Mesendoderm (in vitro differentiated cells): ENCODE data around the gene KLHL3.

ENCODE experiments used
- DNase-seq: peaks from one replicate; pipeline ENCODE4 v3.0.0; 2013
- H2AK5ac ChIP-seq: 2 replicates; pipeline ENCODE4 v1.6.1; 2013; ENCODE audit warnings: low read length, inconsistent platforms
- H2BK120ac ChIP-seq: 2 replicates; pipeline ENCODE4 v1.6.1; 2013; ENCODE audit warnings: low read depth, mild to moderate bottlenecking, low read length, moderate library complexity, mixed read lengths
- H2BK15ac ChIP-seq: replicated peaks from 2 replicates; pipeline ENCODE4 v1.6.1; 2013; ENCODE audit warnings: low read depth, mild to moderate bottlenecking, moderate library complexity
- H2BK5ac ChIP-seq: 2 replicates; pipeline ENCODE4 v1.6.1; 2013; ENCODE audit warnings: low read length, inconsistent platforms
- H3K18ac ChIP-seq: 2 replicates; pipeline ENCODE4 v1.6.1; 2013; ENCODE audit warnings: mild to moderate bottlenecking, low read length, mixed read lengths
- H3K23ac ChIP-seq: one replicate; pipeline ENCODE4 v1.6.1; 2013; ENCODE audit warnings: low read length
- H3K27ac ChIP-seq: 2 replicates; pipeline ENCODE4 v1.5.1; 2013; ENCODE audit warnings: low read depth, mild to moderate bottlenecking, inconsistent platforms, low read length, moderate library complexity
- H3K27me3 ChIP-seq: 2 replicates; pipeline ENCODE4 v1.6.1; 2013; ENCODE audit warnings: low read length, control low read depth, mild to moderate bottlenecking, inconsistent platforms; ENCODE audit not compliant: insufficient read depth, poor library complexity
- H3K36me3 ChIP-seq: 2 replicates; pipeline ENCODE4 v1.6.1; 2013; ENCODE audit warnings: low read length, inconsistent platforms; ENCODE audit not compliant: control insufficient read depth, insufficient read depth
- H3K4ac ChIP-seq: one replicate; pipeline ENCODE4 v1.6.1; 2013; ENCODE audit warnings: low read depth, mild to moderate bottlenecking, low read length, moderate library complexity
- H3K4me1 ChIP-seq: 2 replicates; pipeline ENCODE4 v1.6.1; 2013; ENCODE audit warnings: low read depth, low read length, inconsistent platforms; ENCODE audit not compliant: control insufficient read depth
- H3K4me2 ChIP-seq: 2 replicates; pipeline ENCODE4 v1.6.1; 2013; ENCODE audit warnings: low read length
- H3K4me3 ChIP-seq: 2 replicates; pipeline ENCODE4 v1.5.1; 2013; ENCODE audit warnings: mild to moderate bottlenecking, low read length
- H3K56ac ChIP-seq: one replicate; pipeline ENCODE4 v1.6.1; 2013; ENCODE audit warnings: low read length
- H3K79me1 ChIP-seq: 2 replicates; pipeline ENCODE4 v1.6.1; 2013; ENCODE audit warnings: low read length, inconsistent platforms
- H3K79me2 ChIP-seq: 2 replicates; pipeline ENCODE4 v1.6.1; 2013; ENCODE audit warnings: mild to moderate bottlenecking, low read length; ENCODE audit not compliant: control insufficient read depth, insufficient read depth
- H3K9ac ChIP-seq: 2 replicates; pipeline ENCODE4 v1.6.1; 2013; ENCODE audit warnings: low read length, inconsistent platforms
- H4K5ac ChIP-seq: one replicate; pipeline ENCODE4 v1.6.1; 2013; ENCODE audit warnings: low read length
- H4K8ac ChIP-seq: one replicate; pipeline ENCODE4 v1.6.1; 2013; ENCODE audit warnings: low read depth, mild to moderate bottlenecking, control low read depth, low read length, moderate library complexity
- WGBS: extraction: QIAGEN DNeasy Blood & Tissue Kit; methylation state at CpG from one replicate; pipeline ENCODE4 v1.1.7; 2013; ENCODE audit warnings: low lambda C conversion rate, missing lambda C conversion rate; ENCODE audit not compliant: insufficient coverage; ENCODE audit errors: extremely low coverage; 5-methylcytosine and 5-hydroxymethylcytosine counted together

The KLHL3 gene

GRCh38 chr5:137737349-137738131 lies 1.7 kb upstream of the KLHL3 start:
- no peak overlapping the region for H2BK15ac ChIP-seq

GRCh38 chr5:137736496-137736895 lies 607 bp upstream of the KLHL3 start:
- H3K9ac ChIP-seq, result no peak overlapping the region
- H2BK15ac ChIP-seq, result no peak overlapping the region
- H3K27ac ChIP-seq, result no peak overlapping the region
- no peaks in the 10 kb centered on the region for H3K27me3 ChIP-seq
- H2BK120ac ChIP-seq, result no peak overlapping the region
- no peak overlapping the region for H2AK5ac ChIP-seq
- no peak overlapping the region for H4K8ac ChIP-seq
- no peak overlapping the region for H2BK5ac ChIP-seq
- no peak overlapping the region for H3K56ac ChIP-seq
- H3K4me2 ChIP-seq, result no peak overlapping the region
- no peaks in the 10 kb centered on the region for H3K79me2 ChIP-seq
- WGBS, result 100% methylated on average over 1 of the region's 1 CpG
- no peak overlapping the region for H3K23ac ChIP-seq
- H4K5ac ChIP-seq, result no peak overlapping the region
- H3K4me3 ChIP-seq, result no peak overlapping the region
- no peaks in the 10 kb centered on the region for H3K36me3 ChIP-seq
- H3K4me1 ChIP-seq, result peaks cover 8% of the 10 kb centered on the region
- H3K4ac ChIP-seq, result no peak overlapping the region
- no peak for DNase-seq
- no peaks in the 10 kb centered on the region for H3K79me1 ChIP-seq
- no peak overlapping the region for H3K18ac ChIP-seq

More at GRCh38 chr5:137737349-137738131, 1.7 kb upstream of the KLHL3 start:
- H3K56ac ChIP-seq, result no peak overlapping the region
- no peaks in the 10 kb centered on the region for H3K79me1 ChIP-seq
- WGBS, result no CpG with 5 or more reads among the region's 5 CpGs
- no peaks in the 10 kb centered on the region for H3K27me3 ChIP-seq
- H2AK5ac ChIP-seq, result no peak overlapping the region
- DNase-seq, result peak; percentile 66
- H3K79me2 ChIP-seq, result no peaks in the 10 kb centered on the region
- H3K9ac ChIP-seq, result no peak overlapping the region
- H2BK120ac ChIP-seq, result no peak overlapping the region
- no peaks in the 10 kb centered on the region for H3K36me3 ChIP-seq
- H3K4ac ChIP-seq, result no peak overlapping the region
- H3K4me3 ChIP-seq, result no peak overlapping the region
- H2BK5ac ChIP-seq, result no peak overlapping the region
- no peak overlapping the region for H3K4me2 ChIP-seq
- no peak overlapping the region for H4K5ac ChIP-seq
- H3K4me1 ChIP-seq, result peaks cover 8% of the 10 kb centered on the region
- H4K8ac ChIP-seq, result no peak overlapping the region
- H3K27ac ChIP-seq, result no peak overlapping the region
- no peak overlapping the region for H3K18ac ChIP-seq
- no peak overlapping the region for H3K23ac ChIP-seq

DNA sequence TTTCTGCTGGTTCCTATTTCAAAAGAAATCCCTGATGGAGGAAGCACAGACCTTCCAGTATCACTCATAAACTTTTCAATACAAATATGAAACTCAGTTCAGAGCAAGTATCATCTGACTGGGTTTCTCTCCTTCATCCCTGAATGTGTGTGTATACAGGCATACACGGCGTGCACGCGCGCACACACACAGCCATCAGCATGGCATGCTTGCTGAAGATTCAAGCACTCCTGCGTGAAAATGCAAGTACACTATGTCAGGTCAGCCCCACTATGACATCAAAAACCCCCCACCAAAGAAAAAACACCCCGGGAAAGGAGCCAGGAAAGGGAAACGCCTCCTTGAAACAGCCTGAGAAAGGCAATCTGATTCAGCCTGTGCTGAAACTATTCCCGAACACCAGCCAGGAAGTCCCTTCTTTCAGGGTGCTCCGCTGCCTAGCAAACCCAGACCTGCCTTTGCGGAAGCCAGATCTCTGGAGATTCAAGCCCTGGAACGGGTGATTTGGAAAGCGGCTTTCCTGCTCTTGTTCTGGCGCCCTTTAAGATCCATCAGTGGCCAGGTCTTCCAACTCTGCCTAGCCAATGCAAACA lies 831 bp downstream of the KLHL3 start:
- H3K79me2 ChIP-seq, result no peaks in the 10 kb centered on the region
- H3K18ac ChIP-seq, result no peak overlapping the region
- no peaks in the 10 kb centered on the region for H3K36me3 ChIP-seq
- no peak overlapping the region for H4K5ac ChIP-seq
- no peaks in the 10 kb centered on the region for H3K79me1 ChIP-seq
- peak overlapping the region; percentile 0 for H3K27ac ChIP-seq
- no peak overlapping the region for H2AK5ac ChIP-seq
- H3K27me3 ChIP-seq, result no peaks in the 10 kb centered on the region
- H2BK15ac ChIP-seq, result no peak overlapping the region
- no CpG with 5 or more reads among the region's 14 CpGs for WGBS
- H3K56ac ChIP-seq, result peak overlapping the region; percentile 67
- peak overlapping the region; percentile 0 for H2BK5ac ChIP-seq
- peak overlapping the region; percentile 56 for H3K9ac ChIP-seq
- DNase-seq, result peak; percentile 69
- peak overlapping the region; percentile 0 for H3K4me3 ChIP-seq
- H3K23ac ChIP-seq, result no peak overlapping the region
- H3K4me2 ChIP-seq, result peak overlapping the region; percentile 61
- no peak overlapping the region for H2BK120ac ChIP-seq
- H3K4me1 ChIP-seq, result peaks cover 8% of the 10 kb centered on the region
- no peak overlapping the region for H3K4ac ChIP-seq
- no peak overlapping the region for H4K8ac ChIP-seq

DNA sequence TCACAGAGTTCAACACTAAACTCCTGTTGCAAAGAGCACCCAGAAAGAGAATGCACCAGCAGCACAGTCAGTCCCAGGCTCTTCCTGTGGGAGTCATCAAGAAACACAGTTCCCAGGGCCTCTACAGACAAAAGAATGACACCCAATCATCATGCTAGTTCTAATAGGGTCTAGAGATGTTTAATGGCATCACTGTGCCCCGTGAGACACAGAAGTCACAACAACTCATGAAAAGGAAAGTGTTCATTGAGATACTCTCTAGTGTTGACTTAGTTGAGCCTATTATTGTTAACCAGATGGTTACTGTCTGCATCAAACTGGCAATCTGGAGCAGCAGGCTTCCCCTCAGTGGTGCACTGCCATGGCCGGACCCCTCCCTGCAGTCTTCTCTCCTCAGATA lies 1.6 kb downstream of the KLHL3 start:
- H3K4ac ChIP-seq, result no peak overlapping the region
- DNase-seq, result peak; percentile 12
- H3K36me3 ChIP-seq, result no peaks in the 10 kb centered on the region

GRCh38 chr5:137733922-137734321 lies 2.0 kb downstream of the KLHL3 start:
- no peak overlapping the region for H3K4me3 ChIP-seq

More for the DNA sequence above, 1.6 kb downstream of the KLHL3 start:
- Histone ChIP-seq H2AK5ac (no peak overlapping the region), H2BK5ac (no peak overlapping the region), H3K18ac (no peak overlapping the region), H3K79me2 (no peaks in the 10 kb centered on the region), H3K9ac (no peak overlapping the region), H3K4me1 (peaks cover 8% of the 10 kb centered on the region), H3K23ac (no peak overlapping the region), H4K8ac (no peak overlapping the region), H3K4me3 (no peak overlapping the region), H3K56ac (no peak overlapping the region), H2BK120ac (no peak overlapping the region), H3K79me1 (no peaks in the 10 kb centered on the region), H3K4me2 (no peak overlapping the region), H2BK15ac (no peak overlapping the region), H3K27ac (no peak overlapping the region), H3K27me3 (no peaks in the 10 kb centered on the region), H4K5ac (no peak overlapping the region)
- WGBS, result no CpG with 5 or more reads among the region's 2 CpGs

More at GRCh38 chr5:137733922-137734321, 2.0 kb downstream of the KLHL3 start:
- Histone ChIP-seq H2BK15ac (no peak overlapping the region), H3K4me1 (peaks cover 8% of the 10 kb centered on the region), H3K9ac (no peak overlapping the region), H3K4ac (no peak overlapping the region), H3K18ac (no peak overlapping the region), H3K79me2 (no peaks in the 10 kb centered on the region), H3K36me3 (no peaks in the 10 kb centered on the region), H3K23ac (no peak overlapping the region), H3K27me3 (no peaks in the 10 kb centered on the region), H4K8ac (no peak overlapping the region), H2BK5ac (no peak overlapping the region), H3K27ac (no peak overlapping the region), H2BK120ac (no peak overlapping the region), H3K4me2 (no peak overlapping the region), H3K56ac (peak overlapping the region; percentile 22), H2AK5ac (no peak overlapping the region), H3K79me1 (no peaks in the 10 kb centered on the region), H4K5ac (no peak overlapping the region)
- no peak for DNase-seq
- WGBS, result no CpG with 5 or more reads among the region's 3 CpGs
